OCI-LY7 (cell line): Measurements from ENCODE around the gene CES5A. TPM values are rescaled to one million over a fixed set of nuclear protein-coding genes. Genes with fewer than 3 reads are reported as not detected.

ENCODE experiments used
- BruUV-seq: library from RNA; stranded (reverse); fragments of 400-500 nt; replicated peaks from 2 replicates; lab custom pipeline; 2021; lab: Mats Ljungman, UMichigan
- CTCF ChIA-PET: fragments of 300-600 bp; sonication (Branson Sonifier 250); formaldehyde crosslinking; loops from one replicate; lab custom pipeline; 2022; ENCODE audit warnings: antibody characterized with exemption; ENCODE audit not compliant: unreplicated experiment; lab: Charles Lee
- POLR2A ChIA-PET: fragments of 300-600 bp; sonication (Branson Sonifier 250); formaldehyde crosslinking; loops from one replicate; lab custom pipeline; 2022; ENCODE audit warnings: antibody characterized with exemption; lab: Charles Lee
- DNase-seq: peaks from one replicate; pipeline ENCODE4 v3.0.0-alpha.2; 2015; ENCODE audit warnings: low spot score
- H2AFZ ChIP-seq: fragments of 200-600 bp; sonication (generic), shearing (Covaris generic); 2 replicates; pipeline ENCODE4 v1.6.1; 2014; ENCODE audit warnings: mild to moderate bottlenecking, antibody characterized with exemption, low read length, moderate library complexity
- H3K27ac ChIP-seq: fragments of 200-600 bp; sonication (generic); 2 replicates; pipeline ENCODE4 v1.5.1; 2014; ENCODE audit warnings: mixed run types, low read depth, mild to moderate bottlenecking, moderate library complexity, low read length, inconsistent platforms; ENCODE audit not compliant: poor library complexity, severe bottlenecking
- H3K36me3 ChIP-seq: fragments of 200-600 bp; sonication (generic); 2 replicates; pipeline ENCODE4 v1.6.1; 2014; ENCODE audit warnings: mild to moderate bottlenecking, antibody characterized with exemption, low read length, moderate library complexity, mixed read lengths; ENCODE audit not compliant: insufficient read depth
- H3K4me1 ChIP-seq: fragments of 200-600 bp; sonication (generic); 2 replicates; pipeline ENCODE4 v1.5.1; 2014; ENCODE audit warnings: mild to moderate bottlenecking, low read length; ENCODE audit not compliant: insufficient read depth, poor library complexity, severe bottlenecking
- H3K4me2 ChIP-seq: fragments of 200-600 bp; sonication (generic); 2 replicates; pipeline ENCODE4 v1.6.1; 2014; ENCODE audit warnings: mild to moderate bottlenecking, low read length
- H3K4me3 ChIP-seq: fragments of 200-600 bp; sonication (generic); 2 replicates; pipeline ENCODE4 v1.5.1; 2014; ENCODE audit warnings: mild to moderate bottlenecking, low read depth, low read length; ENCODE audit not compliant: poor library complexity, severe bottlenecking
- H3K79me2 ChIP-seq: fragments of 200-600 bp; sonication (generic); 2 replicates; pipeline ENCODE4 v1.6.1; 2016; ENCODE audit warnings: low read depth, mild to moderate bottlenecking, low read length, moderate library complexity, mixed read lengths; ENCODE audit not compliant: insufficient read depth
- H3K9me2 ChIP-seq: fragments of 200-600 bp; sonication (generic); 2 replicates; pipeline ENCODE4 v1.6.1; 2016; ENCODE audit warnings: mild to moderate bottlenecking, low read length, mixed read lengths; ENCODE audit not compliant: insufficient read depth
- H3K9me3 ChIP-seq: fragments of 200-600 bp; sonication (generic); 2 replicates; pipeline ENCODE4 v1.6.1; 2014; ENCODE audit warnings: mild to moderate bottlenecking, mixed run types, low read length, mixed read lengths
- H4K20me1 ChIP-seq: fragments of 200-600 bp; sonication (generic); 2 replicates; pipeline ENCODE4 v1.6.1; 2014; ENCODE audit warnings: mild to moderate bottlenecking, antibody characterized with exemption, low read length, moderate library complexity, mixed read lengths; ENCODE audit not compliant: insufficient read depth
- CTCF ChIP-seq: fragments of 200-600 bp; sonication (generic); conservative IDR thresholded peaks from 2 replicates; pipeline ENCODE4 v1.5.1; 2014; ENCODE audit warnings: mild to moderate bottlenecking, antibody characterized with exemption, low read length, moderate library complexity, mixed read lengths
- EZH2phosphoT487 ChIP-seq: fragments of 200-600 bp; sonication (generic); IDR thresholded peaks from 2 replicates; pipeline ENCODE4 v1.6.1; 2018; ENCODE audit warnings: low read depth, borderline replicate concordance, mild to moderate bottlenecking, mixed run types, antibody characterized with exemption, low read length, moderate library complexity, mixed read lengths
- intact Hi-C: fragments of 100-400 bp; cut with micrococcal nuclease; formaldehyde crosslinking; loops from one replicate; pipeline ENCODE4 v1.10.0; 2022; ENCODE audit not compliant: unreplicated experiment
- total RNA-seq, 2 experiments: library from RNA; depleted of rRNA in 1 of 2; stranded (reverse); fragments of >200 nt in 1 of 2; shearing (Covaris generic) in 1 of 2; gene quantifications; 2 replicates each; pipeline ENCODE4 v1.2.3, GENCODE V29; 2014 to 2022

The CES5A gene
- total RNA-seq, 2 experiments from 2014 or later: not detected

- no peak overlapping the region for H3K4me3 ChIP-seq
- TF ChIP-seq CTCF (no peak), EZH2phosphoT487 (no peak)
- no peak for DNase-seq
- H2AFZ ChIP-seq: no peak overlapping the region
- POLR2A ChIA-PET: no interaction called here
- H3K27ac ChIP-seq: no peak overlapping the region
- BruUV-seq: no TSS peak
- H3K9me2 ChIP-seq: no peaks in the 10 kb centered on the region
- H3K4me2 ChIP-seq: no peak overlapping the region
- no peaks in the 10 kb centered on the region for H3K4me1 ChIP-seq
- no peaks in the 10 kb centered on the region for H3K9me3 ChIP-seq
- H3K36me3 ChIP-seq: no peaks in the 10 kb centered on the region
- CTCF ChIA-PET: no interaction called here
- H3K79me2 ChIP-seq: no peaks in the 10 kb centered on the region
- no peaks in the 10 kb centered on the region for H4K20me1 ChIP-seq
- intact Hi-C loops: no loop called here
Observed at GRCh38 chr16:55892821-55893220, 17.6 kb upstream of the CES5A start.

GRCh38 chr16:55889518-55889917 lies 14.3 kb upstream of the CES5A start:
- ChIA-PET POLR2A (interaction anchor here (0.7 kb wide), 2 partner anchors 13 to 846 kb away, joined by 3 read pairs; no protein-coding TSS in a partner anchor), CTCF (interaction anchor here (0.6 kb wide), 1 partner anchor 744 kb away, joined by 3 read pairs; no protein-coding TSS in a partner anchor)
- no peaks in the 10 kb centered on the region for H4K20me1 ChIP-seq
- no peaks in the 10 kb centered on the region for H3K9me3 ChIP-seq
- no peak overlapping the region for H3K27ac ChIP-seq
- H2AFZ ChIP-seq: no peak overlapping the region
- H3K4me1 ChIP-seq: no peaks in the 10 kb centered on the region
- BruUV-seq: no TSS peak
- H3K4me2 ChIP-seq: no peak overlapping the region
- TF ChIP-seq CTCF: no peak
- TF ChIP-seq EZH2phosphoT487: no peak
- H3K4me3 ChIP-seq: no peak overlapping the region
- no peaks in the 10 kb centered on the region for H3K36me3 ChIP-seq
- no peaks in the 10 kb centered on the region for H3K9me2 ChIP-seq
- intact Hi-C loops: no loop called here
- H3K79me2 ChIP-seq: no peaks in the 10 kb centered on the region
- DNase-seq: no peak

- Histone ChIP-seq H3K4me3 (no peak overlapping the region), H4K20me1 (no peaks in the 10 kb centered on the region), H3K36me3 (no peaks in the 10 kb centered on the region), H3K27ac (no peak overlapping the region), H3K4me2 (no peak overlapping the region), H3K79me2 (no peaks in the 10 kb centered on the region), H3K4me1 (no peaks in the 10 kb centered on the region), H2AFZ (no peak overlapping the region), H3K9me2 (no peaks in the 10 kb centered on the region), H3K9me3 (no peaks in the 10 kb centered on the region)
- no peak for TF ChIP-seq EZH2phosphoT487
- TF ChIP-seq CTCF: no peak
- BruUV-seq: no TSS peak
- CTCF ChIA-PET: no interaction called here
- no peak for DNase-seq
- POLR2A ChIA-PET: interaction anchor here (0.6 kb wide), 1 partner anchor 10 kb away, joined by 3 read pairs; no protein-coding TSS in a partner anchor
- intact Hi-C loops: no loop called here
Observed at GRCh38 chr16:55888546-55888945, 13.4 kb upstream of the CES5A start.
